GM08714 (cell line): ENCODE measurements around the gene PLXNB2.

Source experiments
- H3K4me3 ChIP-seq: fragments of 200-500 bp; sonication (Bioruptor generic); 2 replicates; pipeline ENCODE4 v1.5.1; 2014; ENCODE audit warnings: mild to moderate bottlenecking, low read length, inconsistent platforms
- ZNF274 ChIP-seq: IDR thresholded peaks from 2 replicates; pipeline ENCODE4 v1.6.1; 2012; ENCODE audit warnings: mild to moderate bottlenecking, low read depth, low read length

The PLXNB2 gene

GRCh38 chr22:50306753-50307749 is at the start of gene PLXNB2:
Gene PLXNB2, minus strand, starts transcription at chr22:50307646. Its CDS starts 17,062 bp downstream, at chr22:50290584.
- H3K4me3 ChIP-seq, result peak within 1 kb of the TSS; percentile 75
- TF ChIP-seq ZNF274, result no peak

GRCh38 chr22:50357222-50357621 is 49.8 kb upstream of the PLXNB2 start:
- TF ChIP-seq ZNF274, result no peak
- no peak overlapping the region for H3K4me3 ChIP-seq

GRCh38 chr22:50356186-50356585 is 48.7 kb upstream of the PLXNB2 start:
- no peak overlapping the region for H3K4me3 ChIP-seq
- no peak for TF ChIP-seq ZNF274

- no peak for TF ChIP-seq ZNF274
- no peak overlapping the region for H3K4me3 ChIP-seq
These were observed 40.6 kb upstream of the PLXNB2 start for GRCh38 chr22:50348058-50348457.

GRCh38 chr22:50347157-50347556 is 39.7 kb upstream of the PLXNB2 start:
- H3K4me3 ChIP-seq, result no peak overlapping the region
- TF ChIP-seq ZNF274, result no peak

- no peak overlapping the region for H3K4me3 ChIP-seq
These were observed 39.0 kb upstream of the PLXNB2 start for GRCh38 chr22:50346470-50346869.

GRCh38 chr22:50343541-50343935 is 36.1 kb upstream of the PLXNB2 start:
- H3K4me3 ChIP-seq, result peak overlapping the region; percentile 96
- TF ChIP-seq ZNF274, result no peak

More at GRCh38 chr22:50346470-50346869, 39.0 kb upstream of the PLXNB2 start:
- no peak for TF ChIP-seq ZNF274

- H3K4me3 ChIP-seq, result peak within 1 kb of the TSS; percentile 96
- TF ChIP-seq ZNF274, result no peak
These were observed 35.5 kb upstream of the PLXNB2 start, which contains the start of gene PPP6R2 for GRCh38 chr22:50342651-50343540. Gene PPP6R2, plus strand, starts transcription at chr22:50343327. Its CDS starts 50,582 bp downstream, at chr22:50393909.

GRCh38 chr22:50341977-50342650 is 34.7 kb upstream of the PLXNB2 start:
- peak overlapping the region; percentile 54 for H3K4me3 ChIP-seq
- TF ChIP-seq ZNF274, result no peak

GRCh38 chr22:50339945-50340879 is 32.8 kb upstream of the PLXNB2 start:
- H3K4me3 ChIP-seq, result no peak overlapping the region
- TF ChIP-seq ZNF274, result no peak

- no peak overlapping the region for H3K4me3 ChIP-seq
- TF ChIP-seq ZNF274, result no peak
These were observed 31.5 kb upstream of the PLXNB2 start for GRCh38 chr22:50338860-50339462.

- no peak overlapping the region for H3K4me3 ChIP-seq
- no peak for TF ChIP-seq ZNF274
These were observed 30.7 kb upstream of the PLXNB2 start for GRCh38 chr22:50338042-50338573.
